Activated CD4-positive, alpha-beta memory T cell treated with anti-CD3 and anti-CD28 coated beads, Interleukin-2, amount 10 ng/mL, durations not matched to agents 7 days and 5 days (primary cell): ENCODE measurements around the gene PTPRC. TPM values are rescaled to one million over a fixed set of nuclear protein-coding genes. Genes with fewer than 3 reads are reported as not detected.
A peak's percentile ranks its signal among the peaks of the same experiment; 100 is the strongest.

Experiments used
- CTCF ChIA-PET: fragments of 350-600 bp; sonication (Branson Sonifier 250); formaldehyde crosslinking; loops from one replicate; lab custom pipeline; 2021; ENCODE audit warnings: antibody characterized with exemption, inconsistent platforms; lab: Charles Lee
- POLR2A ChIA-PET: fragments of 350-600 bp; sonication (Branson Sonifier 250); formaldehyde crosslinking; loops from one replicate; lab custom pipeline; 2021; ENCODE audit warnings: antibody characterized with exemption; lab: Charles Lee
- DNase-seq: peaks from one replicate; pipeline ENCODE4 v3.0.0-alpha.2; 2020
- H3K27ac Mint-ChIP-seq: one replicate; pipeline ENCODE4 v1.8.0; 2021; ENCODE audit warnings: mild to moderate bottlenecking, mixed read lengths
- H3K27me3 Mint-ChIP-seq: one replicate; pipeline ENCODE4 v1.8.0; 2021; ENCODE audit warnings: mixed read lengths
- H3K36me3 Mint-ChIP-seq: one replicate; pipeline ENCODE4 v1.8.0; 2021; ENCODE audit warnings: low read depth, mixed read lengths
- H3K4me1 Mint-ChIP-seq: one replicate; pipeline ENCODE4 v1.8.0; 2021; ENCODE audit warnings: mixed read lengths
- H3K4me3 Mint-ChIP-seq: one replicate; pipeline ENCODE4 v1.8.0; 2021; ENCODE audit warnings: mild to moderate bottlenecking, mixed read lengths
- H3K9me3 Mint-ChIP-seq: one replicate; pipeline ENCODE4 v1.8.0; 2021; ENCODE audit warnings: mixed read lengths
- total RNA-seq, 2 experiments: library from RNA; stranded (reverse); gene quantifications; one replicate each; pipeline ENCODE4 v1.2.3, GENCODE V29; 2021

PTPRC gene
- total RNA-seq, 2 experiments from 2014 or later: 724 to 731 TPM

DNA sequence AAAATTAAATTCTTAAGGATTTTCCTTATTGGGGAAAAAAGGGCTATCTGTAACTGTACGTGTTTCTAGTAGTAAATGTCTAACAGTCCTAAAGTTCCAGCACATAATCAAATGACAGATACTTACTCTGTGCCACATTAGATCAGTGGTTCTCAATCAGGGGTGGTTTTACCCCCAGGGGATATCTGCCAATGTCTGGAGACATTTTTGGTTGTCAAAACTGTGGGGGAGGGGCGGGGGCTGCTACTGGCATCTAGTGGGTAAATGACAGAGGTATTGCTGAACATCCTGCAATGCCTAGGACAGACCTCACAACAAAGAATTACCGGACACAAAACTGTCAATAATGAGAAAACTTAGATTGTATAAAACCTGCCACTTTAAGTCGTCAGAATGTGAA is 33.4 kb upstream of the PTPRC start:
- Mint-ChIP-seq H3K27ac (no peak overlapping the region), H3K36me3 (peaks cover 22% of the 10 kb centered on the region), H3K4me3 (no peak overlapping the region), H3K9me3 (peaks cover 8% of the 10 kb centered on the region), H3K27me3 (no peaks in the 10 kb centered on the region), H3K4me1 (peaks cover 43% of the 10 kb centered on the region)
- ChIA-PET CTCF (interaction anchor here (1.1 to 1.2 kb wide), 2 partner anchors 15 to 30 kb away, joined by 3 read pairs; no protein-coding TSS in a partner anchor), POLR2A (interaction anchor here (1.4 kb wide), 1 partner anchor 16 kb away, joined by 12 read pairs; no protein-coding TSS in a partner anchor)
- no peak for DNase-seq

DNA sequence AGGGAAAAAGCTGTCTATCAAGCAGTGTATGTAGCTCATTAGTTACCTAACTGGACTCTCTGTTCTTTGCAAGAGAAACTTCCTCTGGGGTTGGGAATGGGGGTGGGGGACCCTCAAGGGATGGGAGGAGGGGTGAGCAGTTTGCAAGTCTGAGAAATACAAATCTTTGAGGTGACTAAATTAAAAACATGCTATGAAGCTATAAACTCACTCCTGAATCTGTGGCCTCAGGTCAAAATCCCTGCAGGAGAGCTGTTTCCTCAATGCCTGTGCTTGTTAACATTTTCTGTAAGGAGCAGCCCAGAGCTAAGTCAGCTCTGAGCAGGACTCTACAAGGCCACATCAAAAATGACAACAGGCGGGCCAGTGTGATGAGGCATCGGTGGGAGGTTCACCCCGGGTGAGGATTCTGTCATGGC is 32.8 kb upstream of the PTPRC start:
- H3K4me3 Mint-ChIP-seq: no peak overlapping the region
- ChIA-PET POLR2A (interaction anchor here (1.3 to 1.4 kb wide), 2 partner anchors 15 to 76 kb away, joined by 3 to 12 read pairs; no protein-coding TSS in a partner anchor), CTCF (interaction anchor here (1.1 to 1.2 kb wide), 2 partner anchors 15 to 29 kb away, joined by 3 read pairs; no protein-coding TSS in a partner anchor)
- H3K9me3 Mint-ChIP-seq: peaks cover 6% of the 10 kb centered on the region
- DNase-seq: no peak
- peaks cover 44% of the 10 kb centered on the region for H3K4me1 Mint-ChIP-seq
- peaks cover 17% of the 10 kb centered on the region for H3K36me3 Mint-ChIP-seq
- no peaks in the 10 kb centered on the region for H3K27me3 Mint-ChIP-seq
- H3K27ac Mint-ChIP-seq: no peak overlapping the region

DNA sequence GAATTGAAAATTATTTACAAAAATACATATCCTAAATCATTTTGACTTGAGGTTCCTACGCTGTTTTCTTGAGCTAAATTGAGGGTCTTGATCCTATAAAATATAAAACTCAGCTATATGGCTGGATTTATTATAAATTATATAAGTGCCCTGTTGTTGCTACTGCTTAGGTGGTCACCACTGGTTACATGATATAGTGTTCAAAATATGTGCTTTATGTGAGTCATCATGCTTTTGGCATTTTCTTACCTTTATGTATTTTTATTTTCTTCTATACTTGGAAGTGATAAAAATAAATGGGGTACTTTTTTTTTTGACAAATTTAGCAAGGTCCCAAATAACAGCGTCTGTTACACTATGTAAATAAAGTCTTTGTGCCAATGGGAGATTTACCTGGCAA is 31.1 kb upstream of the PTPRC start:
- Mint-ChIP-seq H3K27me3 (no peaks in the 10 kb centered on the region), H3K27ac (no peak overlapping the region), H3K4me3 (no peak overlapping the region), H3K9me3 (no peaks in the 10 kb centered on the region), H3K4me1 (peaks cover 43% of the 10 kb centered on the region), H3K36me3 (peaks cover 9% of the 10 kb centered on the region)
- ChIA-PET CTCF (no interaction called here), POLR2A (interaction anchor here (1.1 to 7.3 kb wide), 4 partner anchors 9 to 72 kb away, joined by 4 to 146 read pairs (median 6); no protein-coding TSS in a partner anchor)
- no peak for DNase-seq

GRCh38 chr1:198610362-198610761 is 28.5 kb upstream of the PTPRC start:
- Mint-ChIP-seq H3K27ac (peak overlapping the region; percentile 93), H3K9me3 (no peaks in the 10 kb centered on the region), H3K4me3 (peak overlapping the region; percentile 53), H3K27me3 (no peaks in the 10 kb centered on the region), H3K4me1 (peaks cover 55% of the 10 kb centered on the region), H3K36me3 (peaks cover 10% of the 10 kb centered on the region)
- DNase-seq: no peak
- ChIA-PET CTCF (interaction anchor here (0.6 to 2.8 kb wide), 7 partner anchors 10 to 1210 kb away, joined by 3 to 17 read pairs (median 4); no protein-coding TSS in a partner anchor), POLR2A (interaction anchor here (0.6 to 7.3 kb wide), 20 partner anchors 9 to 423 kb away, joined by 3 to 146 read pairs (median 6); partner anchors contain the start of gene PTPRC)

DNA sequence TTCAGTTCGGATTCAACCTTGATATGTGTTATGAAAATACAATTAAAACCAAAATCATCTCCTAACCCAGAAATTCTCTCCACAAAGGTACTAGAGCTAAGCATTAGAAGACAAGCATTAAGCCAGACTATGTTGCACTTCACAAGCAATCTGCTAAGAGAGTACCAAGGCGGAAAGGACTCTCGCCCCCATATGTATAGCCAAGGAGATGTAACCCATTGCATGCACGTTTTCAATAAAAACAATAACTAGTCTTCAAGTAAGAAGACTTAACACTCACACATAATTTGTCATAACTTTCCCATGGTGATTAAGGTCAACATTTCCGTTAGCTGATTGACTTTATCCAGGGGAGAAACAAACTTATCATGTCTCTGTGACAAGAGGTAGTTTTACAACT is 27.6 kb upstream of the PTPRC start:
- Mint-ChIP-seq H3K4me3 (peak overlapping the region; percentile 53), H3K36me3 (peaks cover 10% of the 10 kb centered on the region), H3K4me1 (peaks cover 61% of the 10 kb centered on the region), H3K27me3 (no peaks in the 10 kb centered on the region), H3K9me3 (no peaks in the 10 kb centered on the region), H3K27ac (peak overlapping the region; percentile 93)
- ChIA-PET CTCF (interaction anchor here (0.6 to 2.8 kb wide), 7 partner anchors 9 to 92 kb away, joined by 3 to 17 read pairs (median 3); partner anchors contain the start of gene PTPRC), POLR2A (interaction anchor here (0.7 to 7.3 kb wide), 20 partner anchors 10 to 425 kb away, joined by 3 to 146 read pairs (median 6); partner anchors contain the start of gene PTPRC)
- no peak for DNase-seq

- Mint-ChIP-seq H3K9me3 (no peaks in the 10 kb centered on the region), H3K36me3 (peaks cover 10% of the 10 kb centered on the region), H3K4me1 (peaks cover 70% of the 10 kb centered on the region), H3K27me3 (no peaks in the 10 kb centered on the region), H3K27ac (peak overlapping the region; percentile 93), H3K4me3 (peak overlapping the region; percentile 79)
- DNase-seq: no peak
- ChIA-PET CTCF (interaction anchor here (0.7 to 1.1 kb wide), 2 partner anchors 10 to 24 kb away, joined by 3 to 4 read pairs; no protein-coding TSS in a partner anchor), POLR2A (interaction anchor here (0.9 to 7.3 kb wide), 9 partner anchors 10 to 93 kb away, joined by 3 to 146 read pairs (median 7); partner anchors contain the start of gene PTPRC)
Measured at GRCh38 chr1:198612471-198613260, 26.2 kb upstream of the PTPRC start.

GRCh38 chr1:198617406-198617805 is 21.4 kb upstream of the PTPRC start:
- Mint-ChIP-seq H3K27ac (no peak overlapping the region), H3K36me3 (peaks cover 8% of the 10 kb centered on the region), H3K9me3 (no peaks in the 10 kb centered on the region), H3K27me3 (no peaks in the 10 kb centered on the region), H3K4me3 (no peak overlapping the region), H3K4me1 (peaks cover 85% of the 10 kb centered on the region)
- ChIA-PET POLR2A (interaction anchor here (1.1 to 6.2 kb wide), 3 partner anchors 19 to 97 kb away, joined by 3 to 94 read pairs (median 9); partner anchors contain the start of gene PTPRC), CTCF (no interaction called here)
- DNase-seq: no peak

DNA sequence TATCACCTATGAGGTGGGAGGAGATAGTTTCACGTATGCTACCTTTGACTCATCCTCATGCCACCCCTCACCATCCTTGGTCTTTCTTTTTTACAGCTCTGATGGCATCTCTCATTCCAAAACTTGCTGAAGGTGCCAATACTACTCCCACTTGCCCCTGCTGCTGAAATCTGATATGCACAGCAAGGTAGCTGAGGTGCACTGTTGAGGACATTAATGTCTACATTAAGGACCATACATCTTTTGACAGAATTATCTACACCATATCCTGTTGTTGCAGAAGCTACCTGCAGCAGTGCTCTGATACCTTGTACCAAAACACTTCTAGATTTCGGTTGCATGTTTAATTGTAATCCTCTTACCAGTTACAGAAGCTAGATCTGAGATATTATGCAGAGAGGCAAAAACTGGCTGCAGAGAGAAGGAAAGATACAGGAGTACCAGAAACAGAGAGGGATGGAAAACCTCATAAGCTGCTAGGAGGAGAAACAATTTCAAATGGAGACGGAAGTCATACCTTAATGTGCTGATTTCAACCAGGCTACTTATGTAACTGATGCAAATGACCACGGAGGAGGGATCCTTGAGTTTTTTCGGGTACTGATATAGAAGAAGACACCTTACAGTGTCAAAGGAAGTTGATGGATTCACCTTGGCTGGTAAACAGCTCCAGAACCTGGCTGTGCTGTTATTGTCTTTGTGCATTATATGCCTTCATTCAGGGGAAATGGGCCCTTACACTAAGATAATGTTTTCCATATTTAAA is 19.3 kb upstream of the PTPRC start:
- Mint-ChIP-seq H3K9me3 (no peaks in the 10 kb centered on the region), H3K4me3 (peak overlapping the region; percentile 82), H3K27ac (peak overlapping the region; percentile 99), H3K36me3 (peaks cover 3% of the 10 kb centered on the region), H3K4me1 (peaks cover 81% of the 10 kb centered on the region), H3K27me3 (no peaks in the 10 kb centered on the region)
- CTCF ChIA-PET: interaction anchor here (0.8 to 7.2 kb wide), 7 partner anchors 9 to 100 kb away, joined by 3 to 99 read pairs (median 14); partner anchors contain the start of gene PTPRC
- POLR2A ChIA-PET: interaction anchor here (1.0 to 7.4 kb wide), 20 partner anchors 8 to 461 kb away, joined by 3 to 512 read pairs (median 17); partner anchors contain the start of gene PTPRC
- peak; percentile 27 for DNase-seq

GRCh38 chr1:198620218-198620617 is 18.6 kb upstream of the PTPRC start:
- no peak for DNase-seq
- POLR2A ChIA-PET: interaction anchor here (0.6 to 7.4 kb wide), 24 partner anchors 9 to 462 kb away, joined by 3 to 512 read pairs (median 12); partner anchors contain the start of gene PTPRC
- Mint-ChIP-seq H3K4me1 (peaks cover 85% of the 10 kb centered on the region), H3K9me3 (no peaks in the 10 kb centered on the region), H3K27me3 (no peaks in the 10 kb centered on the region), H3K4me3 (peak overlapping the region; percentile 82), H3K36me3 (peaks cover 3% of the 10 kb centered on the region), H3K27ac (peak overlapping the region; percentile 99)
- CTCF ChIA-PET: interaction anchor here (0.8 to 7.2 kb wide), 9 partner anchors 10 to 105 kb away, joined by 3 to 99 read pairs (median 5); partner anchors contain the start of gene PTPRC

GRCh38 chr1:198620951-198621824 is 17.7 kb upstream of the PTPRC start:
- Mint-ChIP-seq H3K27ac (peak overlapping the region; percentile 99), H3K27me3 (no peaks in the 10 kb centered on the region), H3K9me3 (no peaks in the 10 kb centered on the region), H3K36me3 (peaks cover 5% of the 10 kb centered on the region), H3K4me1 (peaks cover 85% of the 10 kb centered on the region), H3K4me3 (peak overlapping the region; percentile 82)
- DNase-seq: peak; percentile 84
- ChIA-PET POLR2A (interaction anchor here (0.6 to 7.4 kb wide), 30 partner anchors 10 to 463 kb away, joined by 3 to 512 read pairs (median 10); partner anchors contain the start of gene PTPRC), CTCF (interaction anchor here (0.6 to 7.2 kb wide), 16 partner anchors 10 to 106 kb away, joined by 3 to 99 read pairs (median 4); partner anchors contain the start of gene PTPRC)

- CTCF ChIA-PET: interaction anchor here (0.6 to 7.2 kb wide), 10 partner anchors 9 to 102 kb away, joined by 3 to 99 read pairs (median 10); partner anchors contain the start of gene PTPRC
- H3K36me3 Mint-ChIP-seq: peaks cover 14% of the 10 kb centered on the region
- H3K27ac Mint-ChIP-seq: peak overlapping the region; percentile 99
Measured at GRCh38 chr1:198622001-198622400, 16.8 kb upstream of the PTPRC start.

More at GRCh38 chr1:198622001-198622400, 16.8 kb upstream of the PTPRC start:
- POLR2A ChIA-PET: interaction anchor here (1.1 to 7.4 kb wide), 24 partner anchors 11 to 315 kb away, joined by 3 to 512 read pairs (median 12); partner anchors contain the start of gene PTPRC
- Mint-ChIP-seq H3K4me1 (peaks cover 90% of the 10 kb centered on the region), H3K27me3 (no peaks in the 10 kb centered on the region), H3K9me3 (no peaks in the 10 kb centered on the region), H3K4me3 (peak overlapping the region; percentile 82)
- DNase-seq: no peak
